Right atrium auricular region (tissue), 2 donors: ENCODE results near the gene RNF5. TPM values are rescaled to one million over a fixed set of nuclear protein-coding genes. Genes with fewer than 3 reads are reported as not detected.

ENCODE experiments used
- DNase-seq: peaks from one replicate; pipeline ENCODE4 v3.0.0-alpha.2; 2019; ENCODE audit warnings: low spot score
- H3K27ac ChIP-seq, 2 donors: fragments of 200-600 bp; sonication (generic); 1 replicate in 1 of 2; 2 replicates in 1 of 2; pipeline ENCODE4 v1.5.1; 2016 to 2019
- H3K27me3 ChIP-seq, 2 donors: fragments of 200-600 bp; sonication (generic); one replicate each; pipeline versions ENCODE4 v1.5.1 to v1.6.0; 2017 to 2019
- H3K36me3 ChIP-seq: fragments of 200-600 bp; sonication (generic); one replicate; pipeline ENCODE4 v1.5.1; 2016
- H3K4me1 ChIP-seq, 2 donors: fragments of 200-600 bp; sonication (generic); one replicate each; pipeline versions ENCODE4 v1.5.1 to v1.6.0; 2017 to 2019
- H3K4me3 ChIP-seq, 2 donors: fragments of 200-600 bp; sonication (generic); 1 replicate in 1 of 2; 2 replicates in 1 of 2; pipeline ENCODE4 v1.5.1; 2017 to 2019; ENCODE audit warnings: mild to moderate bottlenecking in 1 of 2, moderate library complexity in 1 of 2
- H3K9me3 ChIP-seq, 2 donors: fragments of 200-600 bp; sonication (generic); one replicate each; pipeline ENCODE4 v1.5.1; 2019
- total RNA-seq, 2 donors: library from RNA; depleted of rRNA; stranded (reverse); fragments of >200 nt; gene quantifications; one replicate each; pipeline ENCODE4 v1.1.0, GENCODE V29; 2016
- TF ChIP-seq, protein P1 (sequence below), 2 donors: fragments of 200-600 bp; sonication (generic); IDR thresholded peaks; one replicate each; pipeline ENCODE4 v1.5.1; 2019; ENCODE audit warnings: antibody characterized with exemption in 2 of 2

RNF5 gene
- total RNA-seq, 2 donors from 2014 or later: 104 to 106 TPM

DNA sequence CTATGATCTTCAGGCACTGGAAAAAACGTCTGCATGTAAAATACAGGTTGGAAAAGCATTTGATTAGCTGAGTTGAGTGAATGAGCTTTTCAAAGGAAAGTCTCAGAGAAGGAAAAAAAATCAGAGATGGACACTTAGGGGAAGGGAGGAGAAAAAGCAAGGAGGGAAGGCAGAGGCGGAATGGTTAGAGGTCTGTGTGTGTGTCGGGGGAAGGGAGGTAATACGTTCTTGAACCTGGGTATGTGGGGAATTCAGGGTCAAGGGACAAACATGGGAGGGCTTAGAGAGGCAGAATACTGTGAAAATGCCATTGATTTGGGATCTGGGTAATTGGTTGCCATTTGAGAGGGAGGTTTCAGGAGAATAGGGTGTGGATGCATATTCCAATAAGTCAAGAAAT, 31.5 kb upstream of the RNF5 start:
- no peaks in the 10 kb centered on the region for H3K27me3 ChIP-seq
- TF ChIP-seq, protein P1, sequence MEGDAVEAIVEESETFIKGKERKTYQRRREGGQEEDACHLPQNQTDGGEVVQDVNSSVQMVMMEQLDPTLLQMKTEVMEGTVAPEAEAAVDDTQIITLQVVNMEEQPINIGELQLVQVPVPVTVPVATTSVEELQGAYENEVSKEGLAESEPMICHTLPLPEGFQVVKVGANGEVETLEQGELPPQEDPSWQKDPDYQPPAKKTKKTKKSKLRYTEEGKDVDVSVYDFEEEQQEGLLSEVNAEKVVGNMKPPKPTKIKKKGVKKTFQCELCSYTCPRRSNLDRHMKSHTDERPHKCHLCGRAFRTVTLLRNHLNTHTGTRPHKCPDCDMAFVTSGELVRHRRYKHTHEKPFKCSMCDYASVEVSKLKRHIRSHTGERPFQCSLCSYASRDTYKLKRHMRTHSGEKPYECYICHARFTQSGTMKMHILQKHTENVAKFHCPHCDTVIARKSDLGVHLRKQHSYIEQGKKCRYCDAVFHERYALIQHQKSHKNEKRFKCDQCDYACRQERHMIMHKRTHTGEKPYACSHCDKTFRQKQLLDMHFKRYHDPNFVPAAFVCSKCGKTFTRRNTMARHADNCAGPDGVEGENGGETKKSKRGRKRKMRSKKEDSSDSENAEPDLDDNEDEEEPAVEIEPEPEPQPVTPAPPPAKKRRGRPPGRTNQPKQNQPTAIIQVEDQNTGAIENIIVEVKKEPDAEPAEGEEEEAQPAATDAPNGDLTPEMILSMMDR (IDR thresholded peaks at IDR 0.05): no peak
- H3K27ac ChIP-seq: no peak overlapping the region
- H3K4me3 ChIP-seq: no peak overlapping the region
- DNase-seq: no peak
- peaks cover 0 to 4% of the 10 kb centered on the region in 2 donors for H3K4me1 ChIP-seq
- H3K36me3 ChIP-seq: no peaks in the 10 kb centered on the region
- H3K9me3 ChIP-seq: no peaks in the 10 kb centered on the region

DNA sequence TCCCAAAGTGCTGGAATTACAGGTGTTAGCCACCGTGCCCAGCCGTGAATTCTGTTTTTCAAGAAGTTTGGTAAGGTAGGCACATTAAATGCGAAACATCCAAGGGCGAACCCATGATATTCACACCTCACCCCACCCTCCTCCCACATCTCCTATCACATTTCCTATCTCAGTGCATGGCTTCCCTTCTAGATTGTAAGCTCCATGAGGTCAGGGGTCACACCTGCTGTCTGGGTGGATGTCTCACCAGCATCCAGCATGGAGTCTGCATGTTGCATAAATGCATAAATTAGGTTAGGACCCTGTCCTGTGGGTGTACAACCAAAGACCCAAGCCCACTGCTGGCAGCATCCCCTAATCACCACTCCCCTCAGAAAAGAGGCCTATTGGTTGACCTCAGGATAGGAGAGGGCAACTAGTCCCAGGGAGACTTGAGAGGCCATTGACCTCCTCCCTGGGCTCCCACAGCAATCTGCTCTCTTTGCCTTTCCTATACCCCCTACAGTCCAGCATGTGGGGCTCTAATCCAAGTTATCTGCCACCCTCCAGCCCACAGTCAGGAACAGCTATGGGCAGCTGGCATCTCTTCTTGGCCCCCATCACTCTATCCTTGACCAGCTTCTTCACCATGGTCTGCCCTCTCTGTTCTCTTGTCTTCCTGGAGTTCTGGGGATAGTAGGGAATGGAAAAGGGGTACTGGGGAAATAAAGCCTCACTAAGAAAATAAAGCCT, 30.6 kb upstream of the RNF5 start:
- no peak overlapping the region for H3K4me3 ChIP-seq
- no peaks in the 10 kb centered on the region for H3K9me3 ChIP-seq
- H3K27ac ChIP-seq: no peak overlapping the region
- TF ChIP-seq, protein P1 (IDR thresholded peaks at IDR 0.05): no peak
- H3K27me3 ChIP-seq: no peaks in the 10 kb centered on the region
- H3K36me3 ChIP-seq: no peaks in the 10 kb centered on the region
- peaks cover 0 to 11% of the 10 kb centered on the region in 2 donors for H3K4me1 ChIP-seq
- no peak for DNase-seq

DNA sequence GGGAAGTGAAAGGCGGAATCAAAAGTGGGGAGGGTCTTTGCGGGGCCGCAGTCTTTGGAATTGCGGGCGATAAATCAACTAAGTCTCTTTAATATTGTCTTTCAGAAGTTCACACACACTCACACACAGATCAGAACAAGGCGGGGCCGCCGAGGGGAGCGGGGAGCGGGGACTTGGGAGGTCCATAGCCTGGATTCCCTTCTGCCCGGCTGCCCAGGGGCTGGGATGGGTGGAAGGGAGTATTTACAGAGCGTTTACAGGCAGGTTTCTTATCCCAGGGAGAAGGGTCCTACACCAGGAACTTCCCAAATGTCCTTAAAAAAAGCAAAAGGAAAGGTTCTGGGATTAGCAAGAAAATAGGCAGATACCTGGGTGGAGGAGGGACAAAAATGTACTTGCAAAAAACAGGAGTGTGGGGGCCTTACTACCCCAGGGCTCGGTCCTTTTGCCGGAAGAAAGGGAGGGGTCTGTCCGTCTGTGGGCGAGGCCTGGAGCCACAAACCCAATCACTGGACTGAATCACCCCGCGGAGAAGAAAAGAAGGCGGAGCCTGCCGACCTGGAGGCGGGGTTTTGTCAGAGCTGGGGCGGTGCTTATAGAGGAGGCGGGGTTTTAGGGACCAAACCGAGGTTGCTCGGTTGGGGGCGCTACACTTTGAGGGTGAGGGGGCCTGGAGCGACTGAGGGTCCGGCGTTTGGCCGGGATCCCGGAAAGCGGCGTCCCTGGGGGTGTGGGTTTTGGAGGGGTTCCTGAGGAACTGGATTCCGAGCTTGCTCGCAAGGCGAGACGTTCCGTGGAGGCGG, 29.7 kb upstream of the RNF5 start:
- H3K9me3 ChIP-seq: no peaks in the 10 kb centered on the region
- peaks cover 0 to 20% of the 10 kb centered on the region in 2 donors for H3K4me1 ChIP-seq
- TF ChIP-seq, protein P1 (IDR thresholded peaks at IDR 0.05): peak in 1 of 2 donors; percentile 40
- H3K27ac ChIP-seq: no peak overlapping the region
- H3K36me3 ChIP-seq: no peaks in the 10 kb centered on the region
- H3K27me3 ChIP-seq: no peaks in the 10 kb centered on the region
- peak; percentile 78 for DNase-seq
- peak overlapping the region; percentile 30 to 41 for H3K4me3 ChIP-seq

DNA sequence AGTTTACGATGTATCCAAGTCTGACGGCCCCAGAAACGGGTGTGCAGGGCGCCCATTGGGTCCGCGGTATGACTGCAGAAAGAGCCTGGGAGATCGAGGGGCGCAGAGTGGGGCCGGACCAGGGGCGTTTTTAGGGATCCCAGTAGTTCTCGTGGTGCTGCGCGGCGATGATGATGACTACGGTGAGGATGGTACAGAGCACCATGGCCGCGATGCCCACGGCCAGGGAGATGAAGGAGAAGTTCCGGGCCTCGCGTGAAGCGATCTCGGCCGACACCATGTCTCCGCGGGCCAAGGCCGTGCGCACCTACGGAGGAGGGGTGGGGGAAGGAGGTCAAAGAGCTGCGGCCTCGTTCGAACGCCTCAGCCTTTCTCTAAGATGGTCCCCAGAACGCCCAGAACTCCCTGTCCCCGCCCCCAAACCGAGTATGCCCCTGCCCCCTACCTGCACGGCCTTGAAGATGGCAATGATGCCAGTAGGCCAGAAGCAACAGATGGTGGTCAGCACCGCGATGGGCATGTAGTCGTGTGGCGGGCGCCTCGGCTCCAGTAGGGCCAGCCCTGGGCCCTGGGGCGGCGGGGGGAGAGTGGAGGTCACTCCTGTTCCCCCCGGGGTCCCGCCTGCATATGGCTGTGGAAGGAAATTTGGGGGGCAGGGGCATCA, 29.0 kb upstream of the RNF5 start:
- TF ChIP-seq, protein P1 (IDR thresholded peaks at IDR 0.05): no peak
- Histone ChIP-seq H3K27me3 (no peaks in the 10 kb centered on the region), H3K9me3 (no peaks in the 10 kb centered on the region), H3K4me1 (peaks cover 0 to 23% of the 10 kb centered on the region in 2 donors), H3K4me3 (peak overlapping the region; percentile 30 to 41), H3K27ac (no peak overlapping the region), H3K36me3 (no peaks in the 10 kb centered on the region)
- no peak for DNase-seq

DNA sequence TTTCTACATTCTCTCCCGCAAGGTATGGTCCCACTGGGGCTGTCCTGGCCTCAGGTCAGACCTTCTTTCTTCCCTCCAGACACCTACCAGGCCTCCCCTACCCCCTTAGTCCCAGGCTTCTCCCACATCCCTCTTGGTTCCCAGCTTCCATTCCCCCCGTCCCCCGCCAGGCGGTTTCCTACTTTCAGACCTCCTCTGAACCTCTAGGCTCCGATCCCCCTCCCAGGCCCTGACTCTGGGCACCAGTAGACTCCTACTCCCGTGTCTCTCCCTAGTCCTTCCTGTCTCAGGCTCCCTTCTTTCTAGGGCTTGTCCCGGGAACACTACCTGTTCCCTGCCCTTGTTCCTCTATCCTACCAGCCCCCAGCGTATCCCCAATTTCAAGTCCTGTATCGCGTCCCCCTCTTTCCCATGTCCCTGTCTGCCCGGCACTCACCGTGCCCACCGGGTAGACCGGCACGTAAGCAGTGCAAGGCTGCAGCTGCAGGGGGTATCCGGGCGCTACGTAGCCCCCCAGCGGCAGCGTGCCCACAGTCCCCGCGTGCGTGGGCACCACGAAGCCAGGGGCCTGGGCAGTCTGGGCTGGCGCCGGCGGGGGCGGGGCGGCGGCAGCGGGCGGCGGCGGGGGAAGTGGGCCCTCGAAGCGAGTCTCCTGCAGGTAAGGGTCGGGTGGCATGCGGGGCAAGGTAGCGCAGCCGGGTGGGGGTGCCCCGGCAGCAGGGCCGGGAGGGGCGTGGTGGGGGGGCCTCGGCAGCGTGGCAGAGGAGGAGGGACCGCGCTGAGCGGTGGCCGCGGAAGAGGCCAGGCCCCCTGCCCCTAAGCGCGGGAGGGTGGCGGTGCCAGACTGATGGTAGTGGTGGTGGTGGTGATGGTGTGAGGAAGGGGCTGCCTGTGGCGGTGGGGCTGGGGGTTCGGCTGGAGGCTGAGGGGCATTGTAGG, 28.0 kb upstream of the RNF5 start:
- H3K27me3 ChIP-seq: no peaks in the 10 kb centered on the region
- no peak overlapping the region for H3K27ac ChIP-seq
- H3K36me3 ChIP-seq: no peaks in the 10 kb centered on the region
- peak overlapping the region in 1 of 2 donors; percentile 15 for H3K4me3 ChIP-seq
- DNase-seq: no peak
- H3K9me3 ChIP-seq: no peaks in the 10 kb centered on the region
- TF ChIP-seq, protein P1 (IDR thresholded peaks at IDR 0.05): no peak
- H3K4me1 ChIP-seq: peaks cover 0 to 31% of the 10 kb centered on the region in 2 donors
